Measurements from ENCODE around the gene TJP3.

TJP3 gene

DNA sequence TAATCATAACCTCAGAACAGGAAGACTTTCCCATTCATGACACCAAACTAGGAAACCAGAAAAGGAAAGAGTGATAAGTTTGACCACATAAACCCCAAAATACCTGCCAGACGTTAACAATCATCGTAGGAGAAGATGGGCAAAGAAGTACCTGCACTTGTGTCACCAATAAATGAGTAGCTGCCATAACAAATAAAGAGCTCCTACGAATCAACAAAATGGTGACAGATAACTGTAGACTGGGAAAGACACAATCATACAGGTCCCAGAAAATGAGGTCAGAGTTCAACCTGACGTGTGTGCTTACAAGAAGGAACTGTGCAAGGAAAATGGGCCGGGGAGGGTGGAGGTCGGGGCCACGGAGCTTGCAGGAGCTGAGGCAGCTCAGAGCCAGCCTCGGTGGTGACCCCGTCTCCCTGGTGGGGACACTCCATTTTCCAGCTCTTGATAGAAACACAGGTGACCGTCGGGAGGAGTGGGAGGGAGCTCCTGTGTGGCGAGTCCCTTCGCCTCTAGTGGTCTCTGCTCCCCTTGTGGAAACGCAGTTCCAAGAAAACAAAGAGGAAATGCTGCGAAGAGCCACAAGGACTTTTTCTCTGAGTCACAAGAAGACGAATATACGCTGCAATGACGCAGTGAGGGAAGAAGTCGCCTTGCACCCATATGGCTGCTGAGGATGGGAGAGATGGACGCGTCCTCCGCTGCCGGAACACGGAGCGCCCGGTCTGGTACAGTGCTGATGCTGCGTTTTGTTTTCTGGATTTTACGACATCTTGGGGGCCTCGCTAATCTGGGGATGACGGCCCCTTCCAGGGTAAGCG is 17.4 kb upstream of the TJP3 start:
- 0 out of 2 replicates have a peak, but pooled peaks cover 3% of the 10 kb centered on the region for H4K20me1 ChIP-seq (ENCODE audit: low read depth, low read length)

GRCh38 chr19:3691372-3691716 is 16.8 kb upstream of the TJP3 start:
- H3K79me2 ChIP-seq (ENCODE audit: insufficient read depth, low read length): no peaks in the 10 kb centered on the region
- no peak overlapping the region for H3K9ac ChIP-seq (ENCODE audit: low read length)
- 0 out of 2 replicates have a peak, but pooled peaks cover 3% of the 10 kb centered on the region for H4K20me1 ChIP-seq (ENCODE audit: low read depth, low read length)
- no peak for TF ChIP-seq EZH2phosphoT487 (conservative IDR thresholded peaks at IDR 0.05; ENCODE audit: low read length)
- no peak for TF ChIP-seq CTCF (IDR thresholded peaks at IDR 0.05; ENCODE audit: insufficient read depth, low read length, poor library complexity, severe bottlenecking)
- H3K9me2 ChIP-seq (replicated peaks; ENCODE audit: insufficient read depth, low read length): no peaks in the 10 kb centered on the region
- H3K9me3 ChIP-seq (ENCODE audit: insufficient read depth, low read length): no peaks in the 10 kb centered on the region
- no peaks in the 10 kb centered on the region for H3K27me3 ChIP-seq (ENCODE audit: low read length)
- no peak overlapping the region for H3K4me3 ChIP-seq (ENCODE audit: insufficient read depth, low read length, poor library complexity, severe bottlenecking)
- no peaks in the 10 kb centered on the region for H3F3A ChIP-seq (ENCODE audit: insufficient read depth)
- no peak overlapping the region for H3K27ac ChIP-seq (ENCODE audit: low read depth, low read length)
- no peaks in the 10 kb centered on the region for H3K36me3 ChIP-seq (ENCODE audit: low read length)
- no peak overlapping the region for H3K4me2 ChIP-seq (ENCODE audit: low read depth, low read length, poor library complexity, severe bottlenecking)
- H2AFZ ChIP-seq (ENCODE audit: low read depth, low read length, severe bottlenecking): no peak overlapping the region

More for the DNA sequence above, 17.4 kb upstream of the TJP3 start:
- no peaks in the 10 kb centered on the region for H3K9me2 ChIP-seq (replicated peaks; ENCODE audit: insufficient read depth, low read length)
- no peaks in the 10 kb centered on the region for H3K9me3 ChIP-seq (ENCODE audit: insufficient read depth, low read length)
- H3K79me2 ChIP-seq (ENCODE audit: insufficient read depth, low read length): no peaks in the 10 kb centered on the region
- H3F3A ChIP-seq (ENCODE audit: insufficient read depth): no peaks in the 10 kb centered on the region
- no peaks in the 10 kb centered on the region for H3K36me3 ChIP-seq (ENCODE audit: low read length)
- no peak overlapping the region for H3K4me3 ChIP-seq (ENCODE audit: insufficient read depth, low read length, poor library complexity, severe bottlenecking)
- no peak for TF ChIP-seq EZH2phosphoT487 (conservative IDR thresholded peaks at IDR 0.05; ENCODE audit: low read length)
- TF ChIP-seq CTCF (IDR thresholded peaks at IDR 0.05; ENCODE audit: insufficient read depth, low read length, poor library complexity, severe bottlenecking): no peak
- H3K27ac ChIP-seq (ENCODE audit: low read depth, low read length): no peak overlapping the region
- H3K9ac ChIP-seq (ENCODE audit: low read length): no peak overlapping the region
- no peak overlapping the region for H3K4me2 ChIP-seq (ENCODE audit: low read depth, low read length, poor library complexity, severe bottlenecking)
- H2AFZ ChIP-seq (ENCODE audit: low read depth, low read length, severe bottlenecking): no peak overlapping the region
- no peaks in the 10 kb centered on the region for H3K27me3 ChIP-seq (ENCODE audit: low read length)

- Histone ChIP-seq H3K79me2 (ENCODE audit: insufficient read depth, low read length) (no peaks in the 10 kb centered on the region), H4K20me1 (ENCODE audit: low read depth, low read length) (0 out of 2 replicates have a peak, but pooled peaks cover 3% of the 10 kb centered on the region), H3K27ac (ENCODE audit: low read depth, low read length) (no peak overlapping the region), H3K9ac (ENCODE audit: low read length) (no peak overlapping the region), H3K9me2 (replicated peaks; ENCODE audit: insufficient read depth, low read length) (no peaks in the 10 kb centered on the region), H2AFZ (ENCODE audit: low read depth, low read length, severe bottlenecking) (no peak overlapping the region), H3K27me3 (ENCODE audit: low read length) (no peaks in the 10 kb centered on the region), H3K9me3 (ENCODE audit: insufficient read depth, low read length) (no peaks in the 10 kb centered on the region), H3K4me2 (ENCODE audit: low read depth, low read length, poor library complexity, severe bottlenecking) (no peak overlapping the region), H3F3A (ENCODE audit: insufficient read depth) (no peaks in the 10 kb centered on the region), H3K4me3 (ENCODE audit: insufficient read depth, low read length, poor library complexity, severe bottlenecking) (no peak overlapping the region), H3K36me3 (ENCODE audit: low read length) (no peaks in the 10 kb centered on the region)
- TF ChIP-seq EZH2phosphoT487 (conservative IDR thresholded peaks at IDR 0.05; ENCODE audit: low read length): no peak
These were observed 16.5 kb upstream of the TJP3 start for GRCh38 chr19:3691726-3692125.
